ENCODE results near the gene CTNND2.

Gene CTNND2

DNA sequence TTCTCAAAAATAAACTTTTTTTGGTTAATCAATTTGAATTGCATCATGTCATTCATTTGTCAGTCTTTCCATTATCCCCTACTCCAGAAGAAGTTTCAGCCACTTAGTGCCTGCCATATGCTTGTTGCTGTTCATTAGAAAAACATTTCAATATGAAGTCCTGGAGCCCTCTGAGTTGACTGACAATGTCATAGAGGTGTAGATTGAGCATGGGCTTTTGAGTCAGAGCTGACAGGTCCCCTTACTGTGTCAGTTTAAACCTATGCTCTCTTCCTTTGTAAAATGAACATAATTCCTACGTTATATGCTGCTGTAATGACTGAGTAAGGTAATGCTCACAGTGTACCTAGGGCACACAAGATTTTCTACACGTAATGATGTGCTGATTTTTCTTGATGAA is 114.0 kb downstream of the CTNND2 start:
- Histone ChIP-seq H3K27ac (no peak overlapping the region), H4K20me1 (ENCODE audit: insufficient read depth) (peaks cover 4% of the 10 kb centered on the region; the same call in 1 of the 2 replicates), H3K27me3 (ENCODE audit: insufficient read depth, low read depth) (no peaks in the 10 kb centered on the region), H3K36me3 (ENCODE audit: insufficient read depth) (no peaks in the 10 kb centered on the region), H3K4me1 (ENCODE audit: low read depth, poor library complexity, severe bottlenecking) (no peaks in the 10 kb centered on the region), H3K4me2 (no peak overlapping the region), H2AFZ (ENCODE audit: low read depth) (no peak overlapping the region), H3K9ac (no peak overlapping the region), H3K4me3 (IDR thresholded peaks at IDR 0.05; ENCODE audit: insufficient read depth, low read depth, low read length) (no peak overlapping the region), H3K79me2 (ENCODE audit: insufficient read depth, low read depth) (no peaks in the 10 kb centered on the region)
- TF ChIP-seq, protein P1, sequence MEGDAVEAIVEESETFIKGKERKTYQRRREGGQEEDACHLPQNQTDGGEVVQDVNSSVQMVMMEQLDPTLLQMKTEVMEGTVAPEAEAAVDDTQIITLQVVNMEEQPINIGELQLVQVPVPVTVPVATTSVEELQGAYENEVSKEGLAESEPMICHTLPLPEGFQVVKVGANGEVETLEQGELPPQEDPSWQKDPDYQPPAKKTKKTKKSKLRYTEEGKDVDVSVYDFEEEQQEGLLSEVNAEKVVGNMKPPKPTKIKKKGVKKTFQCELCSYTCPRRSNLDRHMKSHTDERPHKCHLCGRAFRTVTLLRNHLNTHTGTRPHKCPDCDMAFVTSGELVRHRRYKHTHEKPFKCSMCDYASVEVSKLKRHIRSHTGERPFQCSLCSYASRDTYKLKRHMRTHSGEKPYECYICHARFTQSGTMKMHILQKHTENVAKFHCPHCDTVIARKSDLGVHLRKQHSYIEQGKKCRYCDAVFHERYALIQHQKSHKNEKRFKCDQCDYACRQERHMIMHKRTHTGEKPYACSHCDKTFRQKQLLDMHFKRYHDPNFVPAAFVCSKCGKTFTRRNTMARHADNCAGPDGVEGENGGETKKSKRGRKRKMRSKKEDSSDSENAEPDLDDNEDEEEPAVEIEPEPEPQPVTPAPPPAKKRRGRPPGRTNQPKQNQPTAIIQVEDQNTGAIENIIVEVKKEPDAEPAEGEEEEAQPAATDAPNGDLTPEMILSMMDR (conservative IDR thresholded peaks at IDR 0.05; ENCODE audit: low read depth, low read length), result no peak

DNA sequence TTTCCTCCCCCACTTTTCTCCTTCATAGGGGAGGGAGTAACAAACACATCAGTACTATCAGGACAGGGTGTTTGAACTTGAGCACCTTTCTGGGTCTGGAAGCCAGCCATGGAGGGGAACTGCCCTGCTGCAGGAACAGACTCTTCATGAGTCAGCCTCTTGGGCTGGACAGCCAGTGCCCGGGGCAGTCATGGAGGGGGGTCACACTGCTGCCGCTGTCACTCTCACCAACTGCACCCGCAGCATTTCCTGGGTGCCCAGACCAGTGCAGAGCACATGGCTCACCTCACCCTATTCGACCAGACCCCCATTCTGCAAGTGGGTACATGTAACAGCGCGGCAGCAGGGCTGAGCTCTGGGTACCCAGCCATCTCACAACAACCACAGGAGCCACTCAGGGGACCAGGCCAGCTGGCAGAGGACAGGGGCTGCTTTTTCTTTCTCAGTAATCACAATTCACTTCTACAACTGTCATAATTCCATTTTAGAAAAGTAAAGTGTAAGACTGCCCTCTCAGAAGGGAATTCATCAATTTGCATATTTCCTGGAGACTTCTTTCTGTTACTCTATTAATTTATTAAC is 118.4 kb downstream of the CTNND2 start:
- no peak overlapping the region for H3K27ac ChIP-seq
- no peaks in the 10 kb centered on the region for H4K20me1 ChIP-seq (ENCODE audit: insufficient read depth)
- no peaks in the 10 kb centered on the region for H3K4me1 ChIP-seq (ENCODE audit: low read depth, poor library complexity, severe bottlenecking)
- H3K27me3 ChIP-seq (ENCODE audit: insufficient read depth, low read depth), result no peaks in the 10 kb centered on the region
- H3K4me3 ChIP-seq (IDR thresholded peaks at IDR 0.05; ENCODE audit: insufficient read depth, low read depth, low read length), result no peak overlapping the region
- H3K4me2 ChIP-seq, result no peak overlapping the region
- H3K79me2 ChIP-seq (ENCODE audit: insufficient read depth, low read depth), result no peaks in the 10 kb centered on the region
- H2AFZ ChIP-seq (ENCODE audit: low read depth), result no peak overlapping the region
- H3K9ac ChIP-seq, result no peak overlapping the region
- no peaks in the 10 kb centered on the region for H3K36me3 ChIP-seq (ENCODE audit: insufficient read depth)
- TF ChIP-seq, protein P1 (conservative IDR thresholded peaks at IDR 0.05; ENCODE audit: low read depth, low read length), result no peak

DNA sequence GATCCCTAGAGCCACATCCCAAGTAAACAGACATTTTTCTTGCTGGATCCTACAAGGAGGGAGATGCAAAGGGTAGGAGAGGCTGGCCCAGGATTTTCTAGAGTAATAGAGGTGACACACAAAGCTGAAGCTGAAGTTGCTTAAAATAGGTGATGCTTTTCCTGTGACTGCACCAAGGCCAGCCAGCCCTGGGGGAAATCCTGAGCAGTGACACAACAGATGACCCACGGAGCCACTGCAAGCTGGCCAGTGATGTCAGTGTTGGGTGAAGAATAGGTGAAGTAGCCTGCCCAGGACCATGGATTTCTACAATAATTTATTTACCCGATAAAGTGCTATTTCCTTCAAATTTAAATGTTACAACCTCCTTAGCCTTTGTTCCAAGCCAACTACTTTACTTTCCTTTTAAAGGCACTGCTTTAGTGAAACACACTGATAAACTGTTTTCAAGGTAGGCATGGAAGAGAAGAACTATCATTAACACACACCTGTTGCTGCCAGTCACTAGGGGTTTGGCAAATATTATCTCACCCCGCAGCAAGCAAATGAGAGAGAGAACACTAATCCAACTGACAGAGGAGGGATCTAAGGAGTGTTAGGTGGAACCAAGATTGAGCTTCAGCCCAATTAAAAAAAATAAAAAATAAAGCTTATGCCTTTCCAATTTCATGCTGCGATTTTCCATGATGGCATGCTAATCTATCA is 123.5 kb downstream of the CTNND2 start:
- TF ChIP-seq, protein P1 (conservative IDR thresholded peaks at IDR 0.05; ENCODE audit: low read depth, low read length), result no peak
- H3K27ac ChIP-seq, result no peak overlapping the region
- H4K20me1 ChIP-seq (ENCODE audit: insufficient read depth), result no peaks in the 10 kb centered on the region
- no peak overlapping the region for H3K4me3 ChIP-seq (IDR thresholded peaks at IDR 0.05; ENCODE audit: insufficient read depth, low read depth, low read length)
- H3K79me2 ChIP-seq (ENCODE audit: insufficient read depth, low read depth), result no peaks in the 10 kb centered on the region
- no peak overlapping the region for H3K4me2 ChIP-seq
- no peak overlapping the region for H3K9ac ChIP-seq
- H3K4me1 ChIP-seq (ENCODE audit: low read depth, poor library complexity, severe bottlenecking), result no peaks in the 10 kb centered on the region
- no peaks in the 10 kb centered on the region for H3K27me3 ChIP-seq (ENCODE audit: insufficient read depth, low read depth)
- H2AFZ ChIP-seq (ENCODE audit: low read depth), result no peak overlapping the region
- H3K36me3 ChIP-seq (ENCODE audit: insufficient read depth), result no peaks in the 10 kb centered on the region

DNA sequence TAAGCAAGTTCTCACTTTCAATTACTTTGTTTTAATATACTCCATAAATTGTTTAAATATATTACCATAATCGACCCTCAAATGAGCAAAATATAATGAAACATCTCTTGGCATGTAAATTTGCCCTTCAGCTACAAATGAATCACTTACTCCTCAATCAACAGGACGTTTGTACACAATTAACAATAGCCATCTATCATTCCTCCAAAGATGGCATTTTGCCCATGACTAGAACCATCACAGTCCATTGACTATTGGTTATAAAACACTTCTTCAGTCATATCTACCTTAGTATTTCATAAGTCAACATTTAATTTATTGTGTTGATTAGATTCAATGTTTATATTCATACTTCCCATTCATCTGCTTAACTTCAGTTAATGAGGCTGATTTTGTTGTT is 127.2 kb downstream of the CTNND2 start:
- no peak overlapping the region for H3K4me2 ChIP-seq
- H3K36me3 ChIP-seq (ENCODE audit: insufficient read depth), result no peaks in the 10 kb centered on the region
- H3K27ac ChIP-seq, result no peak overlapping the region
- no peaks in the 10 kb centered on the region for H4K20me1 ChIP-seq (ENCODE audit: insufficient read depth)
- H3K4me3 ChIP-seq (IDR thresholded peaks at IDR 0.05; ENCODE audit: insufficient read depth, low read depth, low read length), result no peak overlapping the region
- H3K4me1 ChIP-seq (ENCODE audit: low read depth, poor library complexity, severe bottlenecking), result no peaks in the 10 kb centered on the region
- no peaks in the 10 kb centered on the region for H3K27me3 ChIP-seq (ENCODE audit: insufficient read depth, low read depth)
- H3K79me2 ChIP-seq (ENCODE audit: insufficient read depth, low read depth), result no peaks in the 10 kb centered on the region
- no peak overlapping the region for H3K9ac ChIP-seq
- TF ChIP-seq, protein P1 (conservative IDR thresholded peaks at IDR 0.05; ENCODE audit: low read depth, low read length), result no peak
- no peak overlapping the region for H2AFZ ChIP-seq (ENCODE audit: low read depth)

Data from KMS-11 (cell line).